ELF-1 (cell line): Measurements from ENCODE around the gene LRRC71.

Experiments used
- DNase-seq: peaks from one replicate; pipeline ENCODE4 v3.0.0-alpha.2; 2016; ENCODE audit warnings: low read depth, low spot score

Gene LRRC71

GRCh38 chr1:156920233-156921052 lies at the start of gene LRRC71:
Gene LRRC71 (plus strand): TSS chr1:156920632. CDS start chr1:156920804, 172 bp downstream.
- DNase-seq = peak; percentile 93

GRCh38 chr1:156873659-156874058 lies 46.8 kb upstream of the LRRC71 start:
- no peak for DNase-seq

GRCh38 chr1:156874142-156874541 lies 46.3 kb upstream of the LRRC71 start:
- no peak for DNase-seq

GRCh38 chr1:156874572-156875340 lies 45.7 kb upstream of the LRRC71 start:
- no peak for DNase-seq

GRCh38 chr1:156875341-156875615 lies 45.2 kb upstream of the LRRC71 start:
- no peak for DNase-seq

GRCh38 chr1:156876281-156876680 lies 44.2 kb upstream of the LRRC71 start:
- peak; percentile 82 for DNase-seq

- no peak for DNase-seq
Measured at GRCh38 chr1:156877433-156878170, 42.8 kb upstream of the LRRC71 start.

- no peak for DNase-seq
Measured at GRCh38 chr1:156879876-156880275, 40.6 kb upstream of the LRRC71 start.

- no peak for DNase-seq
Measured at GRCh38 chr1:156880473-156880872, 40.0 kb upstream of the LRRC71 start.

GRCh38 chr1:156881101-156881500 lies 39.3 kb upstream of the LRRC71 start:
- no peak for DNase-seq

GRCh38 chr1:156881663-156882062 lies 38.8 kb upstream of the LRRC71 start:
- no peak for DNase-seq

GRCh38 chr1:156882543-156882942 lies 37.9 kb upstream of the LRRC71 start:
- peak; percentile 55 for DNase-seq

- DNase-seq = no peak
Measured at GRCh38 chr1:156883919-156884318, 36.5 kb upstream of the LRRC71 start.

GRCh38 chr1:156884560-156885184 lies 35.8 kb upstream of the LRRC71 start:
- peak; percentile 68 for DNase-seq

- DNase-seq = no peak
Measured at GRCh38 chr1:156885314-156885713, 35.1 kb upstream of the LRRC71 start.

GRCh38 chr1:156885880-156886355 lies 34.5 kb upstream of the LRRC71 start:
- DNase-seq = no peak

GRCh38 chr1:156886583-156887281 lies 33.7 kb upstream of the LRRC71 start:
- peak; percentile 35 for DNase-seq

GRCh38 chr1:156887317-156887716 lies 33.1 kb upstream of the LRRC71 start:
- DNase-seq = no peak

GRCh38 chr1:156887734-156888133 lies 32.7 kb upstream of the LRRC71 start:
- no peak for DNase-seq

- DNase-seq = peak; percentile 88
Measured at GRCh38 chr1:156889802-156890580, 30.4 kb upstream of the LRRC71 start.
